Osteoblast (primary cell): ENCODE results near the gene POU5F2. TPM values are rescaled to one million over a fixed set of nuclear protein-coding genes. Genes with fewer than 3 reads are reported as not detected.

Experiments used
- DNase-seq: peaks from one replicate; pipeline ENCODE4 v3.0.0; 2011; ENCODE audit warnings: low spot score, mixed read lengths; ENCODE audit not compliant: insufficient read length; ENCODE audit errors: missing footprints
- H2AFZ ChIP-seq: 2 replicates; pipeline ENCODE4 v1.6.0; 2011; ENCODE audit warnings: mild to moderate bottlenecking, low read length
- H3K27ac ChIP-seq: 2 replicates; pipeline ENCODE4 v1.5.1; 2011; ENCODE audit warnings: mild to moderate bottlenecking, low read depth, low read length, moderate library complexity
- H3K27me3 ChIP-seq: 2 replicates; pipeline ENCODE4 v1.6.0; 2012; ENCODE audit warnings: mild to moderate bottlenecking, control low read depth, inconsistent platforms, low read length, moderate library complexity; ENCODE audit not compliant: insufficient read depth
- H3K36me3 ChIP-seq: 2 replicates; pipeline ENCODE4 v1.5.1; 2011; ENCODE audit warnings: mild to moderate bottlenecking, low read length, control low read depth, moderate library complexity; ENCODE audit not compliant: insufficient read depth
- H3K4me1 ChIP-seq: 2 replicates; pipeline ENCODE4 v1.5.1; 2011; ENCODE audit warnings: mild to moderate bottlenecking, low read length, control low read depth, moderate library complexity; ENCODE audit not compliant: insufficient read depth
- H3K4me2 ChIP-seq: 2 replicates; pipeline ENCODE4 v1.6.0; 2011; ENCODE audit warnings: mild to moderate bottlenecking, low read length; ENCODE audit not compliant: insufficient read depth
- H3K4me3 ChIP-seq: fragments of 200-600 bp; sonication (generic); 3 replicates; pipeline ENCODE4 v1.5.1; 2012; ENCODE audit warnings: mild to moderate bottlenecking, low read length, inconsistent platforms; ENCODE audit not compliant: insufficient read depth
- H3K79me2 ChIP-seq: 2 replicates; pipeline ENCODE4 v1.6.0; 2012; ENCODE audit warnings: mild to moderate bottlenecking, low read length, control low read depth, inconsistent platforms; ENCODE audit not compliant: insufficient read depth
- H3K9me3 ChIP-seq: 2 replicates; pipeline ENCODE4 v1.5.1; 2011; ENCODE audit warnings: low read depth, low read length, control low read depth
- H4K20me1 ChIP-seq: 2 replicates; pipeline ENCODE4 v1.6.0; 2012; ENCODE audit warnings: mild to moderate bottlenecking, low read length, control low read depth; ENCODE audit not compliant: insufficient read depth
- CTCF ChIP-seq: IDR thresholded peaks from 2 replicates; pipeline ENCODE4 v1.5.1; 2011; ENCODE audit warnings: mild to moderate bottlenecking, low read depth, low read length, moderate library complexity; ENCODE audit errors: extremely low read depth
- total RNA-seq: library from RNA; depleted of rRNA; stranded (reverse); fragments of >200 nt; gene quantifications from 2 replicates; pipeline ENCODE4 v1.2.3, GENCODE V29; 2012

POU5F2 gene
- total RNA-seq, 1 donor = 1.8 TPM

- Histone ChIP-seq H3K36me3 (no peaks in the 10 kb centered on the region), H3K4me1 (peaks cover 23% of the 10 kb centered on the region), H3K4me2 (no peak overlapping the region), H3K27ac (no peak overlapping the region), H3K9me3 (no peaks in the 10 kb centered on the region), H3K27me3 (no peaks in the 10 kb centered on the region), H4K20me1 (no peaks in the 10 kb centered on the region), H3K79me2 (no peaks in the 10 kb centered on the region), H2AFZ (no peak overlapping the region), H3K4me3 (no peak overlapping the region)
- TF ChIP-seq CTCF = no peak
- DNase-seq = no peak
These were observed 46.2 kb upstream of the POU5F2 start for GRCh38 chr5:93787598-93787997.

- H3K9me3 ChIP-seq = no peaks in the 10 kb centered on the region
- H3K79me2 ChIP-seq = no peaks in the 10 kb centered on the region
- H3K4me3 ChIP-seq = no peak overlapping the region
- no peak overlapping the region for H3K4me2 ChIP-seq
- H4K20me1 ChIP-seq = no peaks in the 10 kb centered on the region
- H2AFZ ChIP-seq = no peak overlapping the region
- H3K27ac ChIP-seq = no peak overlapping the region
- TF ChIP-seq CTCF = no peak
- H3K36me3 ChIP-seq = no peaks in the 10 kb centered on the region
- DNase-seq = no peak
- H3K27me3 ChIP-seq = no peaks in the 10 kb centered on the region
- H3K4me1 ChIP-seq = peaks cover 20% of the 10 kb centered on the region
These were observed 44.1 kb upstream of the POU5F2 start for GRCh38 chr5:93785475-93785874.

GRCh38 chr5:93782978-93783377 is 41.6 kb upstream of the POU5F2 start:
- Histone ChIP-seq H3K9me3 (no peaks in the 10 kb centered on the region), H3K27ac (no peak overlapping the region), H4K20me1 (no peaks in the 10 kb centered on the region), H3K79me2 (no peaks in the 10 kb centered on the region), H3K36me3 (no peaks in the 10 kb centered on the region), H3K4me3 (no peak overlapping the region), H3K27me3 (no peaks in the 10 kb centered on the region), H3K4me2 (no peak overlapping the region), H3K4me1 (peaks cover 11% of the 10 kb centered on the region), H2AFZ (no peak overlapping the region)
- DNase-seq = peak; percentile 31
- no peak for TF ChIP-seq CTCF

- H3K4me2 ChIP-seq = no peak overlapping the region
- TF ChIP-seq CTCF = no peak
- no peaks in the 10 kb centered on the region for H3K9me3 ChIP-seq
- H3K27ac ChIP-seq = no peak overlapping the region
- no peaks in the 10 kb centered on the region for H3K36me3 ChIP-seq
- H3K4me1 ChIP-seq = no peaks in the 10 kb centered on the region
- DNase-seq = no peak
- H3K79me2 ChIP-seq = no peaks in the 10 kb centered on the region
- H3K4me3 ChIP-seq = no peak overlapping the region
- H4K20me1 ChIP-seq = no peaks in the 10 kb centered on the region
- H2AFZ ChIP-seq = no peak overlapping the region
- H3K27me3 ChIP-seq = no peaks in the 10 kb centered on the region
These were observed 36.2 kb upstream of the POU5F2 start for GRCh38 chr5:93777620-93778019.
